HEK293 (cell line): Measurements from ENCODE around the gene RPL10A.

Source experiments
- KLF1 ChIP-seq: fragments of 450-650 bp; formaldehyde crosslinking; IDR thresholded peaks from 2 replicates; pipeline ENCODE4 v1.5.1; 2016; ENCODE audit warnings: missing biosample characterization, missing genetic modification characterization
- MEIS1 ChIP-seq: sonication (generic); formaldehyde crosslinking; IDR thresholded peaks from 2 replicates; pipeline ENCODE4 v1.8.1; 2022; ENCODE audit warnings: missing genetic modification reagents, mild to moderate bottlenecking, borderline replicate concordance
- YY2 ChIP-seq: fragments of 450-650 bp; formaldehyde crosslinking; IDR thresholded peaks from 2 replicates; pipeline ENCODE4 v1.5.1; 2016; ENCODE audit warnings: missing biosample characterization, missing genetic modification characterization
- TF ChIP-seq, protein P1 (sequence below): fragments of 450-650 bp; formaldehyde crosslinking; IDR thresholded peaks from 2 replicates; pipeline ENCODE4 v1.5.1; 2016; ENCODE audit warnings: missing biosample characterization, missing genetic modification characterization

DNA sequence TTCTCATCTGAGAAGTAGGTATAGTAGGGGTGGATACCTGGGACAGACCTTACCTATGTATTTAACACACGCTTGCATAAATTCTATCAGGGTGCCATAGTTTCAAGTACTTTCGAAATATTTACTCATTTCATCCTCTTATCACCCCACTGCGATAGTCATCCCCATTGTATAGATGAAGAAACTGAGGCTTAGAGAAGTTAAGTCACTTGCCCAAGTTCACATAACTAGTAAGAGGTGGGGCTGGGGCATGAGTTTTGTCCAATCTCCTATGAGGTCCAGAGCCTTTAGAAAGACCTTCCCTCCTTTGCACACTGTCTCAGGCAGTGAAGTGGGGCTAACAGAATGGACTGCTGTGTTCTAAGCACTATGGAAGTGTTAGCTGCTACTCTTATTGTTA, 38.3 kb downstream of the RPL10A start:
- TF ChIP-seq YY2 (tag by site-specific recombination), result no peak
- no peak for TF ChIP-seq KLF1 (tag by site-specific recombination)
- TF ChIP-seq MEIS1 (CRISPR knock-in tag), result no peak
- TF ChIP-seq, protein P1, sequence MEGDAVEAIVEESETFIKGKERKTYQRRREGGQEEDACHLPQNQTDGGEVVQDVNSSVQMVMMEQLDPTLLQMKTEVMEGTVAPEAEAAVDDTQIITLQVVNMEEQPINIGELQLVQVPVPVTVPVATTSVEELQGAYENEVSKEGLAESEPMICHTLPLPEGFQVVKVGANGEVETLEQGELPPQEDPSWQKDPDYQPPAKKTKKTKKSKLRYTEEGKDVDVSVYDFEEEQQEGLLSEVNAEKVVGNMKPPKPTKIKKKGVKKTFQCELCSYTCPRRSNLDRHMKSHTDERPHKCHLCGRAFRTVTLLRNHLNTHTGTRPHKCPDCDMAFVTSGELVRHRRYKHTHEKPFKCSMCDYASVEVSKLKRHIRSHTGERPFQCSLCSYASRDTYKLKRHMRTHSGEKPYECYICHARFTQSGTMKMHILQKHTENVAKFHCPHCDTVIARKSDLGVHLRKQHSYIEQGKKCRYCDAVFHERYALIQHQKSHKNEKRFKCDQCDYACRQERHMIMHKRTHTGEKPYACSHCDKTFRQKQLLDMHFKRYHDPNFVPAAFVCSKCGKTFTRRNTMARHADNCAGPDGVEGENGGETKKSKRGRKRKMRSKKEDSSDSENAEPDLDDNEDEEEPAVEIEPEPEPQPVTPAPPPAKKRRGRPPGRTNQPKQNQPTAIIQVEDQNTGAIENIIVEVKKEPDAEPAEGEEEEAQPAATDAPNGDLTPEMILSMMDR (tag by site-specific recombination), result no peak
